HG02943 (cell line): Measurements from ENCODE around the gene NPLOC4.

ENCODE experiments used
- ATAC-seq: cut with Tn5 transposase; IDR thresholded peaks from one replicate; pipeline ENCODE4 v1.9.1; 2021; ENCODE audit warnings: mild to moderate bottlenecking, low read depth, moderate library complexity; ENCODE audit not compliant: unreplicated experiment

NPLOC4 gene

DNA sequence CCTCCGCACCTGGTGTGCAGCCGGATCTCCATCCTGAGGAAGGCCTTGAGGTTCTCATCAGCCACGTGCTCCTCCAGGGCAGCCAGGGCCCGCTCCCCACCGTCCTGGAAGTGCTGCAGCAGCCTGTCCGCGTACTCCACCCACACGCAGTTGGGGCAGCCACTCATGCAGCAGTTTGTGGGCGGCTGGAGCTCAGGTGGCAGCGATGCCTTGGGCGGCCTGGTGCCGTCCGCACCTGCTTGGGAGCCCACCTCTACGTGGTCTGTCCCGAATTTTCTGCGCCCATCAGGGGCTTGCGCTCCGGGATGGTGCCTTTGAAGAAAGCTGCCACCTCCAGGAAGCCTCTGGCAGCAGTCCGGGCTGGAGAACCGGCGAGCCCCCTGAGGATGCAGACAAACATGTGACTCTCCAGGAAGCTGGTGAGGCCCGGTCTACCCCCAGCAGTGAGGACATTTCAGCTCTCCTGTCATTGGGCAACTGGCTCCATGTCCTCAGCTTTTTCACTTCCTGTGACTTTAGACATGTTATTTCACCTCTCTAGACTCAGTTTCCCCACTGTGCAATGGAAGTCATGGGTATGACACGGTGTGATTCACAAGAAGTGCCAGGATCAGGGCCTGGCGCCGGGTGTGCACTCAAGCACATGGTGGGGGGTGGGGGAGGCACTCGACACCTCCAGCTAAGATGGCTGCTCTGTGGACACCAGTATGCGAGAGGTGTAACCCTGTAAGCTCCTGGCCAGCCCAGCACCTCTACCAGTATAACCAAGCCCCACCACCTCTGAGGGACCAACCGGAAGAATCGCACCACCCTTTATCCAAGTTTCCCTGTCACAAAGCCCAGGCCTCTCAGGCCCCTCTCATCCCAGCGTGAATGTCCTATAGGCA is 28.5 kb upstream of the NPLOC4 start:
- ATAC-seq = no peak

DNA sequence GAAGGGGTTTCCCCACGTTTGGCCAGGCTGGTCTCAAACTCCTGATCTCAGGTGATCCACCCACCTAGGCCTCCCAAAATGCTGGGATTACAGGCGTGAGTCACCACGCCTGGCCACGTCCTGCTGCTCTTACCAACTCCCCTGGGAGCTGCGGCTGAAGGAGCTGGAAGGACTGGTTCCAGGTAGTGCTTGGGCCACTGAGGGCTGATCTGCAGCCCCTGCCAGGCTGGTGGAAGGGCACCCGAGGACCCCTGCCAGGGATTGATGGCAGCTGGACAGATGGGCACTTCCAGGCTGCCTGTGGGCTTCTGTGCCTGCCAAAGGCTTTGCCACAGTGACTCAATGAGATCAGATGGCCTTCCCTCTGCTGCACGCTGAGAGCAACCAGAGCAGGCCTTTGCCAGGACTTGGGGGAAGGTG is 27.1 kb upstream of the NPLOC4 start:
- ATAC-seq = no peak

DNA sequence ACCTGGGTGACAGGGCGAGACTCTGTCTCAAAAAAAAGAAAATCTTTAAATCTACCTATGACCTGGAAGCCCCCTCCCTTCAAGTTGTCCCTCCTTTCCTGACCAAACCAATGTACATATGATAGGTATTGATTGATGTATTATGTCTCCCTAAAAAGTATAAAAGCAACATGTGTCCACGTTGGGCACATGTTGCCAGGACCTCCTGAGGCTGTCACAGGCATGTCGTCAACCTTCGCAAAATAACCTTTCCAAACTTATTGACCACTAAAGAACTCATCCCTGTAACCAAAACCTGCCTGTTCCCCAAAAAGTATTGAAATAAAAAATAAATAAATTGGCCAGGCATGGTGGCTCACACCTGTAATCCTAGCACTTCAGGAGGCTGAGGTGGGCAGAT is 25.1 kb upstream of the NPLOC4 start:
- ATAC-seq = no peak

GRCh38 chr17:81660441-81660840 is 23.5 kb upstream of the NPLOC4 start:
- no peak for ATAC-seq

GRCh38 chr17:81659038-81659437 is 22.1 kb upstream of the NPLOC4 start:
- no peak for ATAC-seq

DNA sequence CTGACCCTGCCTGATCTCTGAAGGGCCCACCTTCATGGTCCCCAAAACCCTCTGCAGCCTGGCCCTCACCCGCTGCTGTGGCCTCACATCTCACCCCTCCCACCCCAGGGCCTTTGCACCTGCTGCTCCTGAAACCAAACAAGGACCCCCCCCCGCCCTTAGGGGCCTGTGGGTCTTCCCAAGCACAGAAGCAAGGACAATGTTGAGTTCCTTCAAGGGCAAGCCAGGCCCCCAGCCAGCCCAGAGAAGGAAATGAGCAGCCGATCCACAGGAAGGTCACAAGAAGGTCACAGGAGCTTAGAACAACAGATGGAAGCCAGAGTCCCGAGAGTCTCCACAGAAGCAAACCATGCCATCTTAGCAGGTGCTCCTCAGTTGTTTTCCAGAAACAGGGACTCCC is 19.9 kb upstream of the NPLOC4 start:
- no peak for ATAC-seq

- ATAC-seq = no peak
These were observed 19.3 kb upstream of the NPLOC4 start, which contains the start of gene PDE6G for GRCh38 chr17:81656118-81656743. Gene PDE6G (minus strand): TSS chr17:81656542. CDS start chr17:81653305, 3,237 bp downstream.

DNA sequence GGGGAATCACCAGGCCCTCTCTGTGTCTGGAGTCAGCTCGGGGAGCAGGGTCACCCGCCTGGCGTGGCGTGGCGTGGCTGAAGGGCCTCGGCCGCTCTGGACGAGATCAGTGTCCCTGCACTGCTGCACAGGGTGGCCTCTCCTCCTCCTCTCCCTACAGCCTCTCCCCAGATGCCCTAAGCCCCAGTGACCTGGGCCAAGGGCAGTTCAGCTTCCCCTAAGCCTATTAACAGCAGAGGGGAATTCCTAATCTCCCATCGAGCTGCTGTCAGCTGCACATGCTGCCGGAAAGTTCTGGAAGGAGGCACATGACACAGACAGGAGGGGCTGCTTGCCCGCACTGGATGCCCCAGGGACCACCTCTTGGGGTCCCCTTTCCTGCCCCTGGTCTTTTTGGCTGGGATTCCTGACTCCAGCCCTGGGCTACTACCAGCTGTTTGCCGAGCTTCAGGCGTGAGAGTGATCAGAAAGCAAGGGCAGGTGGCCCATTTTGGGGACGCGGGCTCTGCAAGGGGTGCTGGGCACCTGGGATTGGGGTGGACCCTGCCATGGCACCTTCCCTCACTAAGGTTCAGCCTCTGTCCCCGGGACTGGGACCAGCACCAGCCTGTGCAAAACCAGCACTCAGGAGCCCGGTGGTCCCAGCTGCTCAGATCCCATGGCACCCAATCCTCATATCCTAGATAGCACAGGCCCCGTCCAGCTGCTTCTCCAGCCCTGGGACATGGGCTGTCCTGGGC is 18.6 kb upstream of the NPLOC4 start:
- no peak for ATAC-seq

DNA sequence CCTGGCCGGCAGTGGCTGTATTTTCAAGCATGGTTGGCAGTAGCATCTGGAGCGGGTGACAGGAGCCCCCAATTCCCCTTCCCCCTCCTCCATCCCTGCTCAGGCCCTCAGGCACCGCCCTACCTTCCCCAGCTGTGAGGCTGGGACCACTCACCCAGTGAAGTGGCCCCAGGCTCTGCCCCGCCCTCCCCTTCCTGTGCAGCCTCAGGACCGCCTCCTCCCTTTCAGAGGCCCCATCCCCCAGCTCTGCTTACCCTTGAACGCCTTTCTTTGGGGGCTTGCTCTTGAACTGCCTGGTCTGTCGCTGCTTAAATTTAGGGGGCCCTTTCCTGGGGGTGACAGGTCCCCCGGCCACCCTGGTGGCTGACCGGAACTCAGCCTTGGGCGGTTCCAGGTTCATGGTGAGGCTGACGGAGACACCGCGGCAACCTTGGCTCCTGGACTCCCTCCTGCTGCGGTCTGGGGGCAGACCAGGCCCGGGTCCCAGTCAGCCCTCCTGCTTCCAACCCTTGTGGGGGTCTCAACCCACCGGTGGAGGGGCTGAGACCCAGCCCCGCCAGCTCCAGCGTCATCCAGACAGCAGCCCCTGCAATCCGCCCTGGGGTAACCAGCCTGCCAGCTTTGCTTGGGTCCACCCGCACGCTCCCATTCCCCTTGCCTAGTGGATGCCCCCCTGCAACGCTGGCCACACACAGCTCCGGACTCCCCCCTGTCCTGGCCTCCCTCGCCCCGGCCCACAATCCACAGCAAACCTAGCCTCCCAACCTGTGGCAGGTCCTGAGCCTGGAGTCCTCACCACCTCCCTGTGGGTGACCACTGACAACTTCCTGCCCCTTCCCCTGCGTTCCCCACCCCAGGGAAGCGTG is 16.2 kb upstream of the NPLOC4 start:
- ATAC-seq = no peak

DNA sequence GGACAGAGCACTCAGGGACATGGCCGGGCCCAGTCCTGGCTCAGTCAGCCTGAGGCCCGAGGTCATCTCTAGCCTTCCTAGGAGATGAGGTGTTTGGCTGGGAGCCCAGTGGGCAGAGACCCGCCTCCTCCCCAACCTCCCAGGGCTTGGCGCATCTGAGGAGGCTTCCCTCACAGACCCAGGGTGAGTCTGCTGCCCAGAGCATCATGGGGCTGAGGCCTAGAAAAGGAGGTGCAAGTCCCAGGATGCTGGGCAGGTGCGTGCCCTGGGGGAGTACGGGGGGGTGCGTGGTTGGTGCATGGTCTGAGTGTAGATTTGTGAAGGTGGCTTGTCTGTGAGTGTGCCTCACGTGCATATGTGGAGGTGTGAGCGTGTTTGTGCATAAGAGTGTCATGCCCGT is 14.8 kb upstream of the NPLOC4 start:
- ATAC-seq = no peak

DNA sequence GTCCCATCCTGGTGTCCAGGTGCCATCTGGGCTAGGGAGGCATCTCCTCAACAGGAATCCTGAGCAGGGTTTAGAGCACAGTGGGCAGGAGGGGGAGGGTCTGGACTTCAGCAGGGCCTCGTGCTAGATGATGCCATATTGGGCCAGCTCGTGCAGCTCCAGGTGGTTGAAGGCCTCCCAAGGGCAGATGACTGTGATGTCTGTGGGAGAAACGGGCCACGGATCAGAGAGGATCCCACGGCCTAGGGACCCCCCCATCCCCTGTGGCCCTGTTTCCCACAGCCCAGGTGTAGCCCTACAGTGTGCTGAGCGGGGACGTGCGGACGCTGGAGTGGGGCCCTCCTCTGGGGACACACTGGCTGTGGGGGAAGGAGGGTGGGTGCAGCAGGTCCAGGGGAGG is 14.0 kb upstream of the NPLOC4 start:
- ATAC-seq = no peak

DNA sequence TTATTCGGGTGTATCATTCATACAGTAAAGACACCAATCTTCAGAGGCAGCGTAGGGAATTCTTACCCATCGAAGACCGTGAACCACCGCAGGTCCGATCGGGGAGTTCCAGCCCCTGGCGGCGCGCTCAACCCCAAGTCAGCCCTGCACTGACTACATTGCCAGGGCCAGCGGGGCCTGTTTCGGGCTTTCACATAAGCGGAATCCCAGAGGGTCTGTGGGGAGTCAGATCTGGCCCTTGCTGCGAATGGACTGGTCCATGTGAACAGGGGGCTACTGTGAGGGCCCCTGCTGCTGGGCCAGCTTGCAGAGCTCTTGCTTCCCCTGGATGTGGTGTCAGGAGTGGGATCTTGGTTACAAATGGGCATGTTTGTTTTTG is 11.8 kb upstream of the NPLOC4 start:
- ATAC-seq = no peak

DNA sequence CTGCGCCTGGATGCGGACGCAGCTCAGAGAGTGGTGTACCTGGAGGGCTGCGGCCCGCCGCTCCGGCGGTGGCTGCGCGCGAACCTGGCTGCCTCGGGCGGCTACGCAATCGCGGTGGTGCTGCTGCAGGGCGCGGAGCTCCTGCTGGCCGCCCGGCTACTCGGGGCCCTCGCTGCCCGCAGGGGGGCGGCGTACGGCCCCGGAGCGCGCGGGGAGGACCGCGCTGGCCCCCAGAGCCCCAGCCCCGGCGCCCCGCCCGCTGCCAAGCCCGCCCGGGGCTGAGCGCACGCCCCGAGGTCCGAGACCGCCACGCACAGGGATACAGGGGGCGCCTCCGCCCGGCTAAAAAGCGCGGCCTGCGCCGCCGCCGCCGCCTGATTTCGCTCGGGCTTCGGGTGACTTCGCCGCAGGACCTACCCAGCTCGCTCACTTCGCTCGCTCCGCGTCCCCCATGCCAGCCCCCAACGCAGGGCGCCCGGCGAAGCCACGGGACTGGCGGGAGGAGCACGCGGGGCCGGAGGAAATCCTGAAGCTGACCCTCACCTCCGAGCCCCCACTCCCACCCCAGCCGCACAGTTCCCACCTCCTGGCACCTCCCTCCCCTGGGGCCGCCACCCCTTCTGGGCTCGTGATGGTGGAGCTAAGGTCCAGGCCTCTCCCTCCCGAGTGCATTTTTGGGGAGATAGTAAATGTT is 11.2 kb upstream of the NPLOC4 start:
- no peak for ATAC-seq

- ATAC-seq = no peak
These were observed 10.7 kb upstream of the NPLOC4 start for GRCh38 chr17:81647640-81648012.

GRCh38 chr17:81646869-81647600 is 10.1 kb upstream of the NPLOC4 start:
- ATAC-seq = no peak

DNA sequence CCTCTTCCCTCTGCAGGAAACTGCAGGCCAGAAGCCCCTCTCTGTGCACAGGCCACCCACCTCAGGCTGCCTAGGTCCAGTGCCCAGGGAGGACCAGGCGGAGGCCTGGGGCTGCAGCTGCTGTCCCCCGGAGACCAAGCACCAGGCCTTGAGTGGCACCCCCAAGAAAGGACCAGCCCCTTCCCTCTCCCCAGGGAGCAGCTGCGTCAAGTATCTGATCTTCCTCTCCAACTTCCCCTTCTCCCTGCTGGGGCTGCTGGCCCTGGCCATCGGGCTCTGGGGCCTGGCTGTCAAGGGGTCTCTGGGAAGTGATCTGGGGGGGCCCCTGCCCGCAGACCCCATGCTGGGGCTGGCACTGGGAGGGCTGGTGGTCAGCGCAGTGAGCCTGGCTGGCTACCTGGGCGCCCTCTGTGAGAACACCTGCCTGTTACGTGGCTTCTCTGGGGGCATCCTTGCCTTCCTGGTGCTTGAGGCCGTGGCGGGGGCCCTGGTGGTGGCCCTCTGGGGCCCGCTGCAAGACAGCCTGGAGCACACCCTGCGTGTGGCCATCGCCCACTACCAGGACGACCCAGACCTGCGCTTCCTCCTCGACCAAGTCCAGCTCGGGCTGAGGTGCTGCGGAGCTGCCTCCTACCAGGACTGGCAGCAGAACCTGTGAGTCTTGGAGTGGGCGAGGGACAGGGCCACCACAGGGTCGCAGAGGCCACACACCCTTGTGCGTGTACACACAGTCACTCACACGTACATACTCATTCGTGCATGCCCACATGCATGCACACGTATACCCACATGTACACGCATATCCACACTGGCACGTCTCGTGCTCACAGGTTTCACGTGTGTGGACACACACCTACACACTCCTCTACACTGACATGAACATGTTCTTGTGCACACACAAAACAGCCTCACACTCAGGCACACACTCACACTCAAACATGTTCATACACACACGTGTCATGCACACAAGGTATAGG is 8.4 kb upstream of the NPLOC4 start:
- no peak for ATAC-seq

DNA sequence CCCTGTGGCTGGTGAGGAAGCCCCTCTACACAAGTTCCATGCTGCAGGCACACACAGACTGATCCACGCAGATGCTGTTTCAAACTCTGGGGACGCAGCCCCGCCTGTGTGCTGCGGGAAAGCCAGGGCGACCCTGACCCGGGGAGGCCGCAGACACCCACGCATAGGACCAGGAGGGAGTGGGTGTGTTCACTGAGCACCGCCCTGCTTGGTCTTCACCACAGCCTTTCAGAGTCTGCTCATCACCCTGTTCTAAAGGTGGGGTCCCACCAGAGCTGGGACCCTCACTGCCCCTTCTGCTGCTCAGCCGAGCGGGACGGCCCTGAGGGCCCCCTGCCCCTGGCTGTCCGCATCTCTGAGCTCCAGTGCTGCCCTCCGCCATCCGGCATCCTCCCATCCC is 7.6 kb upstream of the NPLOC4 start:
- no peak for ATAC-seq
